SH-SY5Y (cell line): ENCODE measurements around the gene NMU.

ENCODE experiments used
- GATA2 ChIP-seq: IDR thresholded peaks from 2 replicates; pipeline ENCODE4 v1.6.1; 2011; ENCODE audit warnings: mild to moderate bottlenecking, low read depth, low read length
- GATA3 ChIP-seq: IDR thresholded peaks from 2 replicates; pipeline ENCODE4 v1.6.1; 2011; ENCODE audit warnings: low read depth, mild to moderate bottlenecking, low read length, moderate library complexity

The NMU gene

GRCh38 chr4:55547918-55548317, 88.2 kb downstream of the NMU start:
- no peak for TF ChIP-seq GATA3
- no peak for TF ChIP-seq GATA2

- TF ChIP-seq GATA2 (no peak), GATA3 (no peak)
Measured at GRCh38 chr4:55547466-55547770, 88.7 kb downstream of the NMU start.

GRCh38 chr4:55546756-55547465, 89.2 kb downstream of the NMU start, which contains the start of gene CLOCK:
CLOCK (minus strand) TSS chr4:55546909; CDS start chr4:55482785, 64,124 bp downstream.
- TF ChIP-seq GATA2 (no peak), GATA3 (no peak)

- no peak for TF ChIP-seq GATA2
Measured at GRCh38 chr4:55546506-55546755, 89.7 kb downstream of the NMU start.

GRCh38 chr4:55545641-55546505, 90.2 kb downstream of the NMU start:
- TF ChIP-seq GATA3 (no peak), GATA2 (no peak; the same call in 1 of the 2 replicates)
